ENCODE results near the gene TMEM225.

DNA sequence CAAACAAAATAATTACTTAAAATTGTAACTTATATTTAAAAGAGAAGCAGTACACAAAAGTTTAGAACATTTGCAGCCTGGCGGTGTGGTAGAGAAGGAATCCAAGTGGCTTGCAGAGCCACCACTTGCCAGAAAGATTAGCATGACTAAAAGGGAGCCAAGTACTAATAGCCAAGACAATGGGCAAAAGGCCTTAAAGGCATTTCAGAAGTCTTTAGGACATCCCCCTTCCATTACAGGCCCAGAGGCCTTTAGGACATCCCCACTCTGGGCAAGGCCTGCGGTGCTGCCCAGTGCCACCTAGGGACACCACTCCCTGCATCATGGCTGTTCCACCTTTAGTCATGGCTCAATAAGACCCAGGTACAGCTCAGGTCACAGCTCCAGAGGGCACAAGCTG lies 32.4 kb downstream of the TMEM225 start:
- TF ChIP-seq, protein P1, sequence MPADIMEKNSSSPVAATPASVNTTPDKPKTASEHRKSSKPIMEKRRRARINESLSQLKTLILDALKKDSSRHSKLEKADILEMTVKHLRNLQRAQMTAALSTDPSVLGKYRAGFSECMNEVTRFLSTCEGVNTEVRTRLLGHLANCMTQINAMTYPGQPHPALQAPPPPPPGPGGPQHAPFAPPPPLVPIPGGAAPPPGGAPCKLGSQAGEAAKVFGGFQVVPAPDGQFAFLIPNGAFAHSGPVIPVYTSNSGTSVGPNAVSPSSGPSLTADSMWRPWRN (IDR thresholded peaks at IDR 0.05; ENCODE audit: low read depth) = no peak
- TF ChIP-seq, protein P2, sequence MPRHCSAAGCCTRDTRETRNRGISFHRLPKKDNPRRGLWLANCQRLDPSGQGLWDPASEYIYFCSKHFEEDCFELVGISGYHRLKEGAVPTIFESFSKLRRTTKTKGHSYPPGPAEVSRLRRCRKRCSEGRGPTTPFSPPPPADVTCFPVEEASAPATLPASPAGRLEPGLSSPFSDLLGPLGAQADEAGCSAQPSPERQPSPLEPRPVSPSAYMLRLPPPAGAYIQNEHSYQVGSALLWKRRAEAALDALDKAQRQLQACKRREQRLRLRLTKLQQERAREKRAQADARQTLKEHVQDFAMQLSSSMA (CRISPR knock-in tag; IDR thresholded peaks at IDR 0.05) = no peak
- TF ChIP-seq TAF1 (IDR thresholded peaks at IDR 0.05; ENCODE audit: control insufficient read depth, extremely low read depth, insufficient read depth, low read length, severe bottlenecking) (no peak), MXI1 (IDR thresholded peaks at IDR 0.05; ENCODE audit: low read depth, low read length) (no peak), POLR2A (conservative IDR thresholded peaks at IDR 0.05) (no peak), DACH1 (IDR thresholded peaks at IDR 0.05; ENCODE audit: partially characterized antibody) (no peak), FOXK2 (conservative IDR thresholded peaks at IDR 0.05 in 1 of 2, IDR thresholded peaks at IDR 0.05 in 1 of 2; ENCODE audit: low read depth in 2 of 2) (no peak), PYGO2 (tag; IDR thresholded peaks at IDR 0.05) (no peak), EGR1 (conservative IDR thresholded peaks at IDR 0.05) (no peak), HMG20B (CRISPR knock-in tag; IDR thresholded peaks at IDR 0.05) (no peak)
